ENCODE results near the gene STEEP1. TPM values are rescaled to one million over a fixed set of nuclear protein-coding genes. Genes with fewer than 3 reads are reported as not detected.

The STEEP1 gene
- total and polyA plus RNA-seq, 2 donors (not counting 3 experiments of a cell fraction or from before 2014, with no cell fraction given): 12.1 to 23.1 TPM

DNA sequence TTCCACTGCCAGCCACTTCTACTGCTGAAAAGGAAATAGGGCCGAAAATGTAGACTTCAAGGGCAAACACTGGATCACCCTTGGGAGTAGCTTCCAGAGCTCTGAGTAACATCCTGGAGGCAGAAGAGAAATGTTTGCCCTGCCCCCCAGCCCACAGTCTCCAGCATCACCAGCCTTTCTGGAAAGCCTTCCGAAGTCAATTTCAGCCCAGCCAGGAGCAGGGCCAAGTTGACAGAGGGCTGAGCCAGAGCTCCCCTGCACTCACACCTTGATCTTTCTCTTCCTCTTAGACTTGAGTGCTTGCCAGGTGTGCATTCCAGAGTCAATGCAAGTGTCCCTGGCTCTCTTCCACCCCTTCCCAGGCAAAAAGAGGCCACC, 61.7 kb downstream of the STEEP1 start:
- dilution Hi-C loops (cut with MboI; ENCODE audit: extremely low pct_ligation_motif_present, low sequenced_read_pairs) (no loop called here), intact Hi-C loops (cut with micrococcal nuclease) (no loop called here)
- Histone ChIP-seq H3K79me2 (ENCODE audit: control insufficient read depth, insufficient read depth, low read length) (no peaks in the 10 kb centered on the region), H3K4me1 (ENCODE audit: control insufficient read depth, extremely low read depth, insufficient read depth, low read length) (peaks cover 14% of the 10 kb centered on the region), H3K9ac (replicated peaks; ENCODE audit: extremely low read depth, insufficient read depth, low read length) (no peak overlapping the region), H3K27me3 (ENCODE audit: control insufficient read depth in 2 of 2, insufficient read depth in 2 of 2, low read length in 2 of 2) (no peaks in the 10 kb centered on the region), H3K4me2 (ENCODE audit: insufficient read depth, low read length) (no peak overlapping the region), H2AFZ (ENCODE audit: low read depth, low read length) (peak overlapping the region; percentile 18), H3K9me3 (replicated peaks; ENCODE audit: control insufficient read depth, insufficient read depth, low read length) (no peaks in the 10 kb centered on the region), H3K9me1 (replicated peaks; ENCODE audit: control insufficient read depth, extremely low read depth, insufficient read depth, low read length) (no peaks in the 10 kb centered on the region), H3K36me3 (ENCODE audit: control insufficient read depth in 2 of 2, extremely low read depth in 1 of 2, insufficient read depth in 2 of 2, low read length in 2 of 2) (no peaks in the 10 kb centered on the region), H4K20me1 (replicated peaks; ENCODE audit: control insufficient read depth, extremely low read depth, insufficient read depth, low read length) (no peaks in the 10 kb centered on the region), H3K27ac (ENCODE audit: insufficient read depth, low read depth, low read length) (peak overlapping the region; percentile 54), H3K4me3 (replicated peaks in 1 of 3; ENCODE audit: insufficient read depth in 1 of 3, low read depth in 1 of 3, low read length in 3 of 3) (no peak overlapping the region)
- FAIRE-seq (peak; percentile 86), DNase-seq (ENCODE audit: low read depth, low spot score) (peak; percentile 59)
- TF ChIP-seq FOS (IDR thresholded peaks at IDR 0.05; ENCODE audit: borderline replicate concordance, insufficient read depth, low read length) (peak; percentile 30), POLR2AphosphoS5 (IDR thresholded peaks at IDR 0.05; ENCODE audit: insufficient read depth, low read depth, low read length) (peak; percentile 53)
- TF ChIP-seq, protein P1, sequence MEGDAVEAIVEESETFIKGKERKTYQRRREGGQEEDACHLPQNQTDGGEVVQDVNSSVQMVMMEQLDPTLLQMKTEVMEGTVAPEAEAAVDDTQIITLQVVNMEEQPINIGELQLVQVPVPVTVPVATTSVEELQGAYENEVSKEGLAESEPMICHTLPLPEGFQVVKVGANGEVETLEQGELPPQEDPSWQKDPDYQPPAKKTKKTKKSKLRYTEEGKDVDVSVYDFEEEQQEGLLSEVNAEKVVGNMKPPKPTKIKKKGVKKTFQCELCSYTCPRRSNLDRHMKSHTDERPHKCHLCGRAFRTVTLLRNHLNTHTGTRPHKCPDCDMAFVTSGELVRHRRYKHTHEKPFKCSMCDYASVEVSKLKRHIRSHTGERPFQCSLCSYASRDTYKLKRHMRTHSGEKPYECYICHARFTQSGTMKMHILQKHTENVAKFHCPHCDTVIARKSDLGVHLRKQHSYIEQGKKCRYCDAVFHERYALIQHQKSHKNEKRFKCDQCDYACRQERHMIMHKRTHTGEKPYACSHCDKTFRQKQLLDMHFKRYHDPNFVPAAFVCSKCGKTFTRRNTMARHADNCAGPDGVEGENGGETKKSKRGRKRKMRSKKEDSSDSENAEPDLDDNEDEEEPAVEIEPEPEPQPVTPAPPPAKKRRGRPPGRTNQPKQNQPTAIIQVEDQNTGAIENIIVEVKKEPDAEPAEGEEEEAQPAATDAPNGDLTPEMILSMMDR (IDR thresholded peaks at IDR 0.05; ENCODE audit: extremely low read depth in 1 of 2, insufficient read depth in 1 of 2, low read depth in 1 of 2, low read length in 2 of 2): no peak
- BruUV-seq (replicated peaks): no TSS peak
- ChIA-PET CTCF (interaction anchor here (1.0 to 2.0 kb wide), 7 partner anchors 9 to 288 kb away, joined by 3 to 16 read pairs (median 4); partner anchors contain the start of gene RPL39), POLR2A (interaction anchor here (0.8 kb wide), 1 partner anchor 288 kb away, joined by 3 read pairs; the partner anchor contains the start of gene RPL39)

DNA sequence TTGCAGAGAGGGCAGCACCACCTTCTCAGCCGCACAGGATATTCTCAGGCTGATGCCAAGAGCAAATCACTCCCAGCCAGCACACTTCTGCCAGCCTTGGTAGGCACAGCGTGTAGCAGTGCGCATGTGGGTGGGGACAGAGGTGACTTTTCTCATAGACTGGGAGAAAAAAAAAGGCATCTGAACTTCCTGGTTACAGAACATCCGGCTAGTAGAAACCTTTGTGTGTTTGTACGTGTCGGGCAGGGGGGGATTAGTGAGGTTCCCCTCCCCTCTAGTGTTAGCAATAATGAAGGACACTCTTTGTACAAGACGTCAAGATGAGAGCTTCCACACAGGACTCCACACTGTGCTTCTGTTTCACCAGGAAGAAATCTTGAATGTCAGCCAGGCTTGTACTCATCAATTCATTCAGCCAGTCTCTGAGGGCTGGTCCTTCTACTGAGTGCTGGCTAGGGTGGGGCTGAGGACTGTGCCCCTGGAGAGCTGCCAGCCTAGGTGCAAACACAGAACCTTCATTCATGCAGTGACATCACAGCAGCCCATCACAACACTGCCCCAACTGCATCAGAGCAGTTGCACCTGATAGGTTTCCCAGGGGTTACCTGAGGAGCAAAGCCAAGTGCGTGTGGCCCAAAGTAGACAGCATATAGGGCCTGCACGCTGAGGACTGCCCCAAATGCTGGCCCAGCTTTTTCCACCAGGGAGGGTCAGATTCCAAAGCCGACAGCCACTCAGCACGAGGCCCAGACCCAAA, 62.3 kb downstream of the STEEP1 start:
- Histone ChIP-seq H3K9ac (replicated peaks; ENCODE audit: extremely low read depth, insufficient read depth, low read length) (no peak overlapping the region), H3K79me2 (ENCODE audit: control insufficient read depth, insufficient read depth, low read length) (no peaks in the 10 kb centered on the region), H3K4me3 (replicated peaks in 1 of 3; ENCODE audit: insufficient read depth in 1 of 3, low read depth in 1 of 3, low read length in 3 of 3) (no peak overlapping the region), H3K27me3 (ENCODE audit: control insufficient read depth in 2 of 2, insufficient read depth in 2 of 2, low read length in 2 of 2) (no peaks in the 10 kb centered on the region), H4K20me1 (replicated peaks; ENCODE audit: control insufficient read depth, extremely low read depth, insufficient read depth, low read length) (no peaks in the 10 kb centered on the region), H3K9me1 (replicated peaks; ENCODE audit: control insufficient read depth, extremely low read depth, insufficient read depth, low read length) (no peaks in the 10 kb centered on the region), H3K27ac (ENCODE audit: insufficient read depth, low read depth, low read length) (peak overlapping the region; percentile 54), H2AFZ (ENCODE audit: low read depth, low read length) (peak overlapping the region; percentile 63), H3K9me3 (replicated peaks; ENCODE audit: control insufficient read depth, insufficient read depth, low read length) (no peaks in the 10 kb centered on the region), H3K36me3 (ENCODE audit: control insufficient read depth in 2 of 2, extremely low read depth in 1 of 2, insufficient read depth in 2 of 2, low read length in 2 of 2) (no peaks in the 10 kb centered on the region), H3K4me1 (ENCODE audit: control insufficient read depth, extremely low read depth, insufficient read depth, low read length) (peaks cover 14% of the 10 kb centered on the region), H3K4me2 (ENCODE audit: insufficient read depth, low read length) (no peak overlapping the region)
- TF ChIP-seq, protein P1 (IDR thresholded peaks at IDR 0.05; ENCODE audit: extremely low read depth in 1 of 2, insufficient read depth in 1 of 2, low read depth in 1 of 2, low read length in 2 of 2): no peak
- TF ChIP-seq MAX (IDR thresholded peaks at IDR 0.05; ENCODE audit: insufficient read depth, insufficient read length) (no peak), JUN (IDR thresholded peaks at IDR 0.05; ENCODE audit: borderline replicate concordance, insufficient read depth, insufficient read length, low read depth) (no peak), POLR2A (IDR thresholded peaks at IDR 0.05; ENCODE audit: low read depth, low read length) (no peak), POLR2AphosphoS5 (IDR thresholded peaks at IDR 0.05; ENCODE audit: insufficient read depth, low read depth, low read length) (no peak), FOS (IDR thresholded peaks at IDR 0.05; ENCODE audit: borderline replicate concordance, insufficient read depth, low read length) (no peak), EZH2 (IDR thresholded peaks at IDR 0.05; ENCODE audit: borderline replicate concordance, low read depth, low read length, severe bottlenecking) (no peak), GATA2 (IDR thresholded peaks at IDR 0.05; ENCODE audit: insufficient read depth, insufficient read length, low read depth, low read length) (no peak), MYC (IDR thresholded peaks at IDR 0.05; ENCODE audit: low read depth, low read length) (no peak)
- POLR2A ChIA-PET: no interaction called here
- DNase-seq (ENCODE audit: low read depth, low spot score) (peak; percentile 1), FAIRE-seq (peak; percentile 38)
- intact Hi-C loops (cut with micrococcal nuclease) (no loop called here), dilution Hi-C loops (cut with MboI; ENCODE audit: extremely low pct_ligation_motif_present, low sequenced_read_pairs) (no loop called here)
- CTCF ChIA-PET: interaction anchor here (1.0 to 2.0 kb wide), 6 partner anchors 9 to 288 kb away, joined by 3 to 16 read pairs (median 4); partner anchors contain the start of gene RPL39
- no TSS peak for BruUV-seq (replicated peaks)

All from endothelial cell of umbilical vein (primary cell).